ENCODE measurements around the gene TRAPPC13. TPM values are rescaled to one million over a fixed set of nuclear protein-coding genes. Genes with fewer than 3 reads are reported as not detected.
"Not testable (repeated sequence)": the region's sequence is repeated elsewhere in the genome, so short reads cannot be mapped to it uniquely, and the experiment has no call there.

TRAPPC13 gene, protein sequence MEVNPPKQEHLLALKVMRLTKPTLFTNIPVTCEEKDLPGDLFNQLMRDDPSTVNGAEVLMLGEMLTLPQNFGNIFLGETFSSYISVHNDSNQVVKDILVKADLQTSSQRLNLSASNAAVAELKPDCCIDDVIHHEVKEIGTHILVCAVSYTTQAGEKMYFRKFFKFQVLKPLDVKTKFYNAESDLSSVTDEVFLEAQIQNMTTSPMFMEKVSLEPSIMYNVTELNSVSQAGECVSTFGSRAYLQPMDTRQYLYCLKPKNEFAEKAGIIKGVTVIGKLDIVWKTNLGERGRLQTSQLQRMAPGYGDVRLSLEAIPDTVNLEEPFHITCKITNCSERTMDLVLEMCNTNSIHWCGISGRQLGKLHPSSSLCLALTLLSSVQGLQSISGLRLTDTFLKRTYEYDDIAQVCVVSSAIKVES
- total RNA-seq (10 to 100 TPM; 20.8 to 23.9 (median 21.8) TPM), polyA plus RNA-seq (14.6 TPM)
- long read RNA-seq, donor 1, partial matches to known transcripts: 1 of 21 reads
- long read RNA-seq, donor 1, other reads (novel, unspliced or antisense): 18 of 21 reads
- long read RNA-seq, donor 2, partial matches to known transcripts: 1 of 7 reads
- long read RNA-seq, donor 2, other reads (novel, unspliced or antisense): 4 of 7 reads
- long read RNA-seq, donor 3, transcript TRAPPC13-207 (3 exons, 844 nt): minor isoform, 6 of 67 reads
- long read RNA-seq, donor 3, transcript TRAPPC13-201 (12 exons, 2,715 nt): major isoform, 8 of 67 reads
- long read RNA-seq, donor 3, partial matches to known transcripts: 4 of 67 reads
- long read RNA-seq, donor 3, other reads (novel, unspliced or antisense): 41 of 67 reads
- long read RNA-seq, donor 4, partial matches to known transcripts: 4 of 9 reads
- long read RNA-seq, donor 4, other reads (novel, unspliced or antisense): 4 of 9 reads

DNA sequence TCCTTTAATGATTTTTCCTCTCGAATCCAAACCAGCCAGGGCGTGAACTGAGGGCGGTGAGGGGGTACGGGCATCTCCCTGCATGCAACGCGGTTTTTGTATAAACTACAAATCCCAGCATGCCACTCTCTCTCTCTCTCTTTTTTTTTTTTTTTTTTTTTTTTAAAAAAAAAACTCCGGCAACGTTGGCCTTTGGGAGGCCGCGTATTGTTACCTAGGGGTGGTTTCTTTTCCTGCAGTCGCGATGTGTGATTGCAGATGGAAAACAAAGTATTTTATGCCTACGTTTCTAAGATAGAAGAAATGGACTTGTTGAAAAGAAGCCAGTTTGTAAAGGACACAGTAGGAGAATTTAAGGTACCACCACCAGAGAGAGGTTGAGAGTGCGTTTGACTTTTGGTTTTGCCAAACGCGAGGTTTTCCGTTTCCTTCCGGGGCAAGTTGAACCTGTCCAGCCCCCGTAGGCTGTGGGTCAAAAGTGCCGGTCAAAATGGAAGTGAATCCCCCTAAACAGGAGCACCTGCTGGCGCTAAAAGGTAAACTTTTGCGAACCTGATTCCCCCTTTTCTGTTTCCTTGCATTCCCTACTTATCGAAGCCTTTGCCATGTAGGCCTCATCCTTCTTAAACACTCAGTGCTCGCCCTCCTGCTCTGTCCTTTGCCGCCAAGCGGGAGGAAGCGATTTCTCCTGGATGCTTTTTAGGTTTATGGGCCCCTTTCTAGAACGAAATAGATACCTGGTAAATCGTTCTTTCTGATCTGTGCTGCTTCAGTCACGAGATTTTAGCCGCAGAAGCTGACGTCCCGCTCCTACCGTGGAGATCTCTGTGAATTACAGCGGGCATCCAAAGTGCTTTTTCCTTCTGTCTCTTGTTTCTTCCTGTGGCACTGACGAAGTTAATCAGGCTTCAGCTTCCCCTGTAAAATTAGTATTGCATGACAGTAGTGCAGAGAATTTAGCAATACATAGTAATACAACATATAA, at the start of gene TRAPPC13, which contains the start of gene SHLD3:
TRAPPC13 (plus strand) TSS at position 457 of the 985 bp plus-strand sequence; CDS start at position 491, 34 bp downstream.
SHLD3 (plus strand) TSS at position 457 of the 985 bp plus-strand sequence. CDS start 4,561 bp downstream, outside the sequence.
- Histone ChIP-seq H3K27ac (ENCODE audit: low read length) (peak within 1 kb of the TSS; percentile 93), H3K9me3 (ENCODE audit: control insufficient read depth, low read length) (no peaks in the 10 kb centered on the region), H3K4me3 (ENCODE audit: low read length) (peak within 1 kb of the TSS; percentile 87), H3K4me1 (ENCODE audit: control insufficient read depth, insufficient read depth, low read length) (no peaks in the 10 kb centered on the region), H3K27me3 (ENCODE audit: control insufficient read depth, insufficient read depth) (no peaks in the 10 kb centered on the region)
- intact Hi-C loops (cut with DNase I): no loop called here
- DNase-seq (peak; percentile 81 to 88 (median 85)), ATAC-seq (peak; percentile 95)
- WGBS: under 1% methylated on average over 36 of the region's 36 CpGs

DNA sequence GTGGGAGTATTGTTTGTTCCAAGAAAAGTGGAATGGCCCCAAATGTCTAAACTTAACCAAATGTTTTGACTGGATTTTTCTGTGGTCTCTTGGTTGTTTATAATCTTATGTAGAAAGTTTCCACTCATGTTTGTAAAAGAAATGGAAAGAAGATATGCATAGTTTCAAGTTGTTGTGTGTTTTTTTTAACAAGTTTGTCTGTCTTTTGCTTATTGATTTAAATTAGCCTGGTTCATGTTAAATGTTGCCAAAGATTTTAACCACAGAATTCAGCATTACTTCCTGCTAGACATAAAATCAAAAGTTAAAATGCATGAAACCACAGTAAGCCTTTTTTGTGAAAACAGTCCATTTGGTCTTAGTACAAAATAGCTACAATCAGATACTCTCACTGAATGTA, 47.7 kb upstream of the TRAPPC13 start:
- DNase-seq: no peak
- intact Hi-C loops (cut with DNase I): no loop called here
- ATAC-seq: no peak
- H3K27me3 ChIP-seq (ENCODE audit: control insufficient read depth, insufficient read depth): no peaks in the 10 kb centered on the region
- no peak overlapping the region for H3K27ac ChIP-seq (ENCODE audit: low read length)
- H3K9me3 ChIP-seq (ENCODE audit: control insufficient read depth, low read length): no peaks in the 10 kb centered on the region
- H3K4me1 ChIP-seq (ENCODE audit: control insufficient read depth, insufficient read depth, low read length): no peaks in the 10 kb centered on the region
- no peak overlapping the region for H3K4me3 ChIP-seq (ENCODE audit: low read length)

DNA sequence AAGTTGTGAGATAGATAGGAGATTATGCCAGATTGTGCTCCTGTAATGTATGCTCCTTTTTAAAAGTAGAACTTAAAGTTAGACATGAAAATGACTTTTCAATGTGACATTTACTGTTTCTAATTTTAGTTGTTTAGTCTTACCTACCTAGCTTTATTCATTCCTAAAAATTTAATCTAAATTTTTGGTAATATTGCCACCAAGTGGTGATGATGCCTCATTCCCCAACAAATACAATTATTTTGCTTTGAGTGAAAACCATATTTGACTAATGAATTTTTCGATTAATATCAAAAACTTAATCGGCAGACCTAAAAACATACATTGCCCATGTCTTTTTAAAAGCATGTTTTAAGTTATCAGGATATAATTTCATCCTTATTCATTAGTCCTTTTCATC, 36.1 kb upstream of the TRAPPC13 start:
- WGBS: 95% methylated on average over 2 of the region's 2 CpGs
- H3K27ac ChIP-seq (ENCODE audit: low read length): no peak overlapping the region
- intact Hi-C loops (cut with DNase I): no loop called here
- no peaks in the 10 kb centered on the region for H3K27me3 ChIP-seq (ENCODE audit: control insufficient read depth, insufficient read depth)
- H3K4me3 ChIP-seq (ENCODE audit: low read length): no peak overlapping the region
- ATAC-seq (no peak), DNase-seq (no peak)
- no peaks in the 10 kb centered on the region for H3K4me1 ChIP-seq (ENCODE audit: control insufficient read depth, insufficient read depth, low read length)
- no peaks in the 10 kb centered on the region for H3K9me3 ChIP-seq (ENCODE audit: control insufficient read depth, low read length)

DNA sequence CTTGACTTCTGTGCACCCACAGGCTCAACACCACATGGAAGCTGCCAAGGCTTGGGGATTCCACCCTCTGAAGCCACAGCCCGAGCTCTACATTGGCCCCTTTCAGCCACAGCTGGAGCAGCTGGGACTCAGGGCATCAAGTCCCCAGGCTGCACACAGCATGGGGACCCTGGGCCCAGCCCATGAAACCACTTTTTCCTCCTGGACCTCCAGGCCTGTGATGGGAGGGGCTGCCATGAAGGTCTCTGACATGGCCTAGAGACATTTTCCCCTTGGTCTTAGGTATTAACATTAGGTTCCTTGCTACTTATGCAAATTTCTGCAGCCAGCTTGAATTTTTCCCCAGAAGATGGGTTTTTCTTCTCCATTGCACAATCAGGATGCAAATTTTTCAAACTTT, 23.1 kb upstream of the TRAPPC13 start:
- intact Hi-C loops (cut with DNase I); H3K9me3 ChIP-seq (ENCODE audit: control insufficient read depth, low read length); DNase-seq; H3K4me3 ChIP-seq (ENCODE audit: low read length); H3K27ac ChIP-seq (ENCODE audit: low read length); H3K27me3 ChIP-seq (ENCODE audit: control insufficient read depth, insufficient read depth); ATAC-seq; H3K4me1 ChIP-seq (ENCODE audit: control insufficient read depth, insufficient read depth, low read length): not testable (repeated sequence)
- 94% methylated on average over 1 of the region's 1 CpG for WGBS

DNA sequence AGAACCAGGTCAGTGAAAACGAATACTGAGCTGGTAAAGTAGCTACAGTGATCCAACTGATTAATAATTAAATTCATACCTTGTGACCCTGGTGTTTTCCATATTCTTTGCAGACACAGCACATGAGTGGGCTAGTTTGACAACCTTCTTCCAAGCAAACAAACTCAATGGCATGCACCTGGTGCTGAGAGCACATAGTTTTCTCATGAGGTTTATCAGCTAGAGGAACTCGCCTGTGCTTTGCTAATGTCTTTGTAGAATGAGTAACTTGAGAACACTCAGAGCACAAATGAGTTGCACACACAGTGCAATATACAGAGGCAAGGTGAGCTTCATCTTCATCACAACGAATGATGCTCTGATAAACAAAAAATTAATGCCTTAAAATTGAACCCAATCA, 13.3 kb upstream of the TRAPPC13 start:
- ATAC-seq (no peak), DNase-seq (no peak)
- Histone ChIP-seq H3K4me1 (ENCODE audit: control insufficient read depth, insufficient read depth, low read length) (no peaks in the 10 kb centered on the region), H3K27me3 (ENCODE audit: control insufficient read depth, insufficient read depth) (no peaks in the 10 kb centered on the region), H3K27ac (ENCODE audit: low read length) (no peak overlapping the region), H3K4me3 (ENCODE audit: low read length) (no peak overlapping the region), H3K9me3 (ENCODE audit: control insufficient read depth, low read length) (no peaks in the 10 kb centered on the region)
- WGBS: 80% methylated on average over 3 of the region's 3 CpGs
- intact Hi-C loops (cut with DNase I): no loop called here

DNA sequence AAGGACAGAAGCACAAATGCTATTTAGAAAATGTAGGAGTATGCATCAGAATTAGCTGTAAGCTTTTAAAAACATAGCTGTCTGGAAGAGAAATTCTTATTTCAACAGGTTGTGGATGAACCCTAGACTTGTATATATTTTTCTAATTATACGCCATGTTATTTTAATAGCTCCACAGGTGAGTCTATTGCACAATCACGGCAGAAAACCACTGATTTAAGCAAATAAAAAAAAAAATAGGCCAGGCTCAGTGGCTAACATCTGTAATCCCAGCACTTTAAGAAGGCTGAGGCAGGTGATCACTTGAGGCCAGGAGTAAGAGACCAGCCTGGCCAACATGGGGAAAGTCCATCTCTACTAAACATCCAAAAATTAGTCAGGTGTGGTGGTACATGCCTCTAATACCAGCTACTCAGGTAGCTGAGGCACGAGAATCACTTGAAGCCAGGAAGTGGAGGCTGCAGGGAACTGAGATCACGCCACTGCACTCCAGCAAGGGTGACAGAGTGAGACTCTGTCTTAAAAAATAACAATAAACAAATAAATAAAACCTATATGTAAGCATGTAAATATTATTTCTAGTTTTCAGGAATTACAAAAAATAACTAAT, 12.4 kb upstream of the TRAPPC13 start:
- H3K9me3 ChIP-seq (ENCODE audit: control insufficient read depth, low read length): no peaks in the 10 kb centered on the region
- DNase-seq: no peak
- no peak overlapping the region for H3K27ac ChIP-seq (ENCODE audit: low read length)
- no peak for ATAC-seq
- no peak overlapping the region for H3K4me3 ChIP-seq (ENCODE audit: low read length)
- 91% methylated on average over 4 of the region's 4 CpGs for WGBS
- no peaks in the 10 kb centered on the region for H3K4me1 ChIP-seq (ENCODE audit: control insufficient read depth, insufficient read depth, low read length)
- intact Hi-C loops (cut with DNase I): no loop called here
- H3K27me3 ChIP-seq (ENCODE audit: control insufficient read depth, insufficient read depth): no peaks in the 10 kb centered on the region

DNA sequence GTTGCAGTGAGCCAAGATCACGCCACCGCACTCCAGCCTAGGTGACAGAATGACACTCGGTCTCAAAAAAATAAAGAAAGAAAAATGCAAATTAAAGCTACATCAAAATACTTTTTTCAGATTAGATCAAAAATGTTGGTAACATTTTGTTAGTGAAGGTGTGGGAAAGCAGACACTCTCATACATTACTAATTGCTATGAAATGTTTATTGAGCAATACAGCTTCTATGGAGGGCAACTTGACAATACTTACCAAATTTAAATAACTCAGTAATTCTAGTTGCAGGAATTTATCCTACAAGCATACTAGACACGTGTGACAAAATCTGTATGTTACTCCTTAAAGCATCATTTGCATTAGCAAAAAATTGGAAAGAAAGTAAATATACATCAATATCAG, 4.8 kb upstream of the TRAPPC13 start:
- H3K4me1 ChIP-seq (ENCODE audit: control insufficient read depth, insufficient read depth, low read length): no peaks in the 10 kb centered on the region
- no peaks in the 10 kb centered on the region for H3K27me3 ChIP-seq (ENCODE audit: control insufficient read depth, insufficient read depth)
- intact Hi-C loops (cut with DNase I): no loop called here
- H3K27ac ChIP-seq (ENCODE audit: low read length): no peak overlapping the region
- H3K9me3 ChIP-seq (ENCODE audit: control insufficient read depth, low read length): no peaks in the 10 kb centered on the region
- no peak for DNase-seq
- 87% methylated on average over 4 of the region's 4 CpGs for WGBS
- H3K4me3 ChIP-seq (ENCODE audit: low read length): no peak overlapping the region
- ATAC-seq: no peak

DNA sequence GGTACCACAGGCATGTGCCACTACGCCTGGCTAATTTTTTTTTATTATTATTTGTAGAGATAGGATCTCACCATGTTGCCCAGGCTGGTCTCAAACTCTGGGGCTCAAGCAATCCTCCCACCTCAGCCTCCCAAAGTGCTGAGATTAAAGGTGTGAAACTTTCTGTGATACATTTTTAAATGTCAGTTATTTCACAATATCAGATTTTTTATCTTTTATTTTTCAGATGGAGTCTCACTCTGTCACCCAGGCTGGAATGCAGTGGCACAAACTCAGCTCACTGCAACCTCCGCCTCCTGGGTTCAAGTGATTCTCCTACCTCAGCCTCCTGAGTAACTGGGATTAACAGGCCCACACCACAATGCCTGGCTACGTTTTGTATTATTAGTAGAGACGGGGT, 2.9 kb upstream of the TRAPPC13 start:
- H3K9me3 ChIP-seq (ENCODE audit: control insufficient read depth, low read length); H3K27ac ChIP-seq (ENCODE audit: low read length); intact Hi-C loops (cut with DNase I); H3K4me3 ChIP-seq (ENCODE audit: low read length); DNase-seq; H3K27me3 ChIP-seq (ENCODE audit: control insufficient read depth, insufficient read depth); ATAC-seq; H3K4me1 ChIP-seq (ENCODE audit: control insufficient read depth, insufficient read depth, low read length): not testable (repeated sequence)
- WGBS: 85% methylated on average over 4 of the region's 4 CpGs

DNA sequence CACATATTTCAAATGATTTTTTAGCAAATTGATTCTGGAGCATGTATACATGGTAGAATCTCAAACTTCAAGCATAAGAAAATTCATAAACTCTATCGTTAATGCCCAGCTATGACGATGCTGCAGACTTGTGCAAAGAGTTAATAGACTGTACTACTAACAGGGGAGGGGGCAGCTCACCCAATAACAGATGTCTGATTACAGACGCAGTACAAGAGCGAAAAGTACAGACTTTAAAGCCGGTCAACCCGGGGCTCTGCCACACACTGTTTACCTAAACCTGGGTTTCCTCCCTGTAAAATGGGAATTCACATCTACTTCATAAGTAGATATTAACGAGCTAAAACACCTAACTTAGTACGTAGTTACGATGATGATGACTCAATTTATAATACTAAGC, 1.3 kb upstream of the TRAPPC13 start:
- 3% methylated on average over 9 of the region's 9 CpGs for WGBS
- no peak for ATAC-seq

DNA sequence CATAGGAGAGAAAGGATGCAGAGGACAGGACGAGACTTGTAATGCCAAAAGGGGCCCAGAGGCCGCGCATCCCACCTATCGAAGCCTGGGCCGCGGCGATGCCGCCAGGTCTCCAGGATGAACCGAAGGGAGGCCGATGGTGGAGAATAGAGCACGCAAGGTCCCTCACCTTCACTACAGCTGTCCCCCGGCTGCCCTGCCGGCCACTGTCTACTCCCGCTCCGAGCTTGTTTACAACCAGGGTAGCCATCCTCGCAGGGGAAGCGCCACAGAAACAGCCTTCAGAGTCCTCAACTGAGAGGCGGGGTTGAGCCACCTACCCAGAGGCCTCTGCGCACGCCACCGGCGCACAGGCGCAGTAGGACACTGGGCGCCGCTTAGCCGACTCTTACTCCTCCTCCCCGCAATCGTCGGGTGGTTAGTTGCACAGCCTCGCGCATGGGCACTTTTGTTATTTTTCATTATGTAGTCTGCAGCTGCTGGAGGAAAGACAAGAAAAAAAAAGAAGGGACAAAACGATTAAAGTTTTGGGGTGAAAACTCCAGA, 729 bp upstream of the TRAPPC13 start, which contains the start of gene TRIM23:
TRIM23 (minus strand) TSS at position 309 of the 546 bp plus-strand sequence; CDS start at position 250, 59 bp downstream.
- ATAC-seq (peak; percentile 99), DNase-seq (peak; percentile 92 to 97 (median 96))
- H3K9me3 ChIP-seq (ENCODE audit: control insufficient read depth, low read length): no peaks in the 10 kb centered on the region
- H3K4me1 ChIP-seq (ENCODE audit: control insufficient read depth, insufficient read depth, low read length): no peaks in the 10 kb centered on the region
- WGBS: under 1% methylated on average over 32 of the region's 32 CpGs
- H3K4me3 ChIP-seq (ENCODE audit: low read length): peak within 1 kb of the TSS; percentile 87
- no peaks in the 10 kb centered on the region for H3K27me3 ChIP-seq (ENCODE audit: control insufficient read depth, insufficient read depth)
- intact Hi-C loops (cut with DNase I): no loop called here
- peak within 1 kb of the TSS; percentile 93 for H3K27ac ChIP-seq (ENCODE audit: low read length)

More for the DNA sequence above, 1.3 kb upstream of the TRAPPC13 start:
- Histone ChIP-seq H3K27me3 (ENCODE audit: control insufficient read depth, insufficient read depth) (no peaks in the 10 kb centered on the region), H3K27ac (ENCODE audit: low read length) (no peak overlapping the region), H3K4me3 (ENCODE audit: low read length) (peak overlapping the region; percentile 87), H3K4me1 (ENCODE audit: control insufficient read depth, insufficient read depth, low read length) (no peaks in the 10 kb centered on the region), H3K9me3 (ENCODE audit: control insufficient read depth, low read length) (no peaks in the 10 kb centered on the region)
- DNase-seq: no peak
- intact Hi-C loops (cut with DNase I): no loop called here

Measured in right cardiac atrium (tissue), 5 donors.